ENCODE data around the gene SNRPA.

Gene SNRPA

DNA sequence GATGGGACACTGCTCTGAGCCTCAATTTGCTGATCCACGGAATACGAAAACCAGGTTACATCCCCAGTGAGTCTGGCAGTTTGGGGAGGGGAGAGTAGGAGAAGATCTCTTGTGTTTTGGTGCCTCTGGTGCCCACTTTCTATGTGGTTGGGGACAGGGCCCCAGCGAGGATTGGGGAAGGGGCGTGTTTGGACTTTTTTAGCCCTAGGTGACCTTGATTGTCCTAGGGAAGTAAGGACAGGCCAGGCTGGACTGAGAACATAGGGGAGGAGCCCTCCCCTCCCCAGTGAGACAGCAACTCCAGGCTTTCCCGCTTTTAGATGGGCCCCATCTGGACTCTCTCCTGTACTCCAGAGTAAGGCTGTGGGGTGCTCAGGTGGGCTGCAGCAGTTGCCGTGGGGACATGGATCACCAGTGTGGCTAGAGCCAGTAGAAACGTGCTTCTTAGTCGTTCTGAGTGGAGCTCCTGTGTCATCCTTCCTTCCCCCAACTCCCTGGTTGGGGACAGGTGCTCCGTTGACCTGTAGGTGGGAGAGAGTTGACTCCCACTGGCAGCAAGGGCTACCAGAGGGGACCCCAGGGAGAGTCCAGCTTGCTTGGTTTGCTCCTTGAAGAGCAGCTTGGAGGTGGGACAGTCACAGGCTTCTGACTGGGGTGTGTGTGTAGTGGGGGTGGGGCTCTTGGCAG is 52.3 kb downstream of the SNRPA start:
- TF ChIP-seq, protein P1, sequence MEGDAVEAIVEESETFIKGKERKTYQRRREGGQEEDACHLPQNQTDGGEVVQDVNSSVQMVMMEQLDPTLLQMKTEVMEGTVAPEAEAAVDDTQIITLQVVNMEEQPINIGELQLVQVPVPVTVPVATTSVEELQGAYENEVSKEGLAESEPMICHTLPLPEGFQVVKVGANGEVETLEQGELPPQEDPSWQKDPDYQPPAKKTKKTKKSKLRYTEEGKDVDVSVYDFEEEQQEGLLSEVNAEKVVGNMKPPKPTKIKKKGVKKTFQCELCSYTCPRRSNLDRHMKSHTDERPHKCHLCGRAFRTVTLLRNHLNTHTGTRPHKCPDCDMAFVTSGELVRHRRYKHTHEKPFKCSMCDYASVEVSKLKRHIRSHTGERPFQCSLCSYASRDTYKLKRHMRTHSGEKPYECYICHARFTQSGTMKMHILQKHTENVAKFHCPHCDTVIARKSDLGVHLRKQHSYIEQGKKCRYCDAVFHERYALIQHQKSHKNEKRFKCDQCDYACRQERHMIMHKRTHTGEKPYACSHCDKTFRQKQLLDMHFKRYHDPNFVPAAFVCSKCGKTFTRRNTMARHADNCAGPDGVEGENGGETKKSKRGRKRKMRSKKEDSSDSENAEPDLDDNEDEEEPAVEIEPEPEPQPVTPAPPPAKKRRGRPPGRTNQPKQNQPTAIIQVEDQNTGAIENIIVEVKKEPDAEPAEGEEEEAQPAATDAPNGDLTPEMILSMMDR (IDR thresholded peaks at IDR 0.05; ENCODE audit: control insufficient read depth, extremely low read depth, insufficient read depth), result no peak
- no peak for DNase-seq (ENCODE audit: low read depth)
- H3K4me3 ChIP-seq (ENCODE audit: low read depth, low read length), result peak overlapping the region; percentile 41

DNA sequence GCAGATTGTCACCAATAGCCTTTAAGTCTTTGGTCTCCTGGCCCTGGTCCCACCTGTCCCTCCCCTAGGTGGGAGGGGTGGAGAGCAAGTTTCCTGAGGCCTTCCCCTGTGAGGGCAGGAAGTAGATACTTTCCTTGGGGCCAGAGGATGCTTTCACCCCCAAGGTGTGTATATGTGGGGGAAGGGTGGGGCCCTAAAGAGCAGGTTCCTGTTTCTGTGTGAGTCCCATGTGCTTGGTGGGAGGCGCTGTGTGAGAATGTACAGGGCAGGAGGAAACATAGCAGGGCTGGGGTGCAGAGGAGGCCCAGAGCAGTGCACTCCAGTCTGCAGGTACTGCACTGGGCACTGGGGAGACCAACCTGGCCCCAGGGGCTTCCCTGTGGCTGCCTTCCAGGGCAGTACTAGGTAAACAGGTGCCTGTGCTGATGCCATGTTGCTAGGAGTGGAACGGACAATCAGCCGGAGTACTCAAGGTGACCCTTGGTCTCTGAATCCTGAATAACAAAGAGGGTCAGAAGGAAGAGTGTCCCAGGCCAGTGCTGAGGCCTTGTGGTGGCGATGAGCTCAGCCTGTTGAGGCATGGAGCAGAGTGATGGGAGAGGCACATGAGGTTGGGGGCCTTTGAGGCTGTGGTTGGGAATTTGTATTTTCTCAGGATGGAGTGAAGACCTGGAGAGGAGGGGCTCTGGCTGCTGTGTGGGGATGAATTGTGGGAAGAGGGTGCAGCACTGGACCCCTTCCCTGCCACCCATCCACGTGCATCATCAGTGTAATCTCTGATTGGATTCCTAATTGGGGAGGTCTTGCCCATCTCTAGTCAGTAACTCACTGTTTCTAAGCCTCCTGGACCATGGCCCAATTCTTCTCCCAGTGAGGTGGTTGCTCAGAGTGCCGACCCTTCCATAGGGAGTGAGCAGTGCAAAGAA is 53.1 kb downstream of the SNRPA start:
- TF ChIP-seq, protein P1 (IDR thresholded peaks at IDR 0.05; ENCODE audit: control insufficient read depth, extremely low read depth, insufficient read depth), result no peak
- DNase-seq (ENCODE audit: low read depth), result no peak
- peak overlapping the region; percentile 41 for H3K4me3 ChIP-seq (ENCODE audit: low read depth, low read length)

DNA sequence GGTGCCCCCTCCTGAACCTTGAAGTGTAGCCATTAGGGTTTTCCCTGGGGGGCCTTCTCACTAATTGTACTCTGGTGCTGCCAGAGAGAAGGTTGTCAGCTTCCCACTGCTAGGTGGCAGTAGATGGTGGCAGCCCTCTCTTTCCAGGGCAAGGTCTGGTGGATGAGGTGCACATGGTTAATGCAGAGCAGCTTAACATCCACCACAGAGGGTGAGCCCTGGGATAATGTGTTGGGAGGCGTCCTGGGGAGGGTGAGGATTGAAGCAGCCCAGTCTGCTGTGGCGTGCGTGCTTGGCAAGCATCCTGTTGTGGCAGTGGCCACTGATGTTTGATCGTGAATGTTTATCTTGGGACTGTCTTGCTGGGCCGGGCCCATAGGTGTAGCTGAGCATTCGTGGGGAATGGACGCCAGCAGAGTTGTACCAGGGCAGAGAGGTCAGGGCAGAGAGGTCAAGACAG is 53.8 kb downstream of the SNRPA start:
- TF ChIP-seq, protein P1 (IDR thresholded peaks at IDR 0.05; ENCODE audit: control insufficient read depth, extremely low read depth, insufficient read depth), result peak; percentile 25; the same call in 1 of the 2 replicates
- DNase-seq (ENCODE audit: low read depth), result no peak
- 0 out of 2 replicates have a peak overlapping the region, but pooled peaks have one; percentile 41 for H3K4me3 ChIP-seq (ENCODE audit: low read depth, low read length)

DNA sequence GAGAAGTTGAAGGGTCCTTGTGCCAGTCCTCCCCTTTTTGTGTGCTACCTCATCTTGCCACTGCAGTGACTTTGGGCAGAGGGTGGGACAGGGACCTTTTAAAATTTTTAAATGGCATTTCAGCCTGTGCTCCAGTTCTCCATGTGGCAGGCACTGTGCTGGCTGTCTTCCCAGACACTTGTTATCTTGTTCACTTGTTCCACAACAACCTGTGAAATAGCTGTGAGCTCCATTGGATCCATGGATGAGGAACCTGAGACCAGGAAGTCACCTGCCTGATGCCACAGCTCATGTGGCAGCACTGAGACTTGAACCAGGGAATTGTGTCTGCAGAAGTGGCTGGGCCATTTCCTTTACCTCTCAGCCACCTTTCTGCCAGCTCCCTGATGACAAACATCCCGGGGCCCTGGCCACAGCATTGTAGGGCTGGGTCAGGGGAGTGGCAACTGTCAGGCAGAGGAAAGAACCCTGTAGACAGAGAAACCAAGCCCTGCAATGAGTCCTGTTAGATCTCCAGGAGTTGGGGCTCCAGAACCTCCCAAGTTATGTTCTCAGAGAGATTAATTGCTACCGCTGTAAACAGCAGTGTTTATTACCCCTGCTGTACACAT is 54.4 kb downstream of the SNRPA start:
- DNase-seq (ENCODE audit: low read depth), result peak; percentile 66
- H3K4me3 ChIP-seq (ENCODE audit: low read depth, low read length), result no peak overlapping the region
- TF ChIP-seq, protein P1 (IDR thresholded peaks at IDR 0.05; ENCODE audit: control insufficient read depth, extremely low read depth, insufficient read depth), result no peak

DNA sequence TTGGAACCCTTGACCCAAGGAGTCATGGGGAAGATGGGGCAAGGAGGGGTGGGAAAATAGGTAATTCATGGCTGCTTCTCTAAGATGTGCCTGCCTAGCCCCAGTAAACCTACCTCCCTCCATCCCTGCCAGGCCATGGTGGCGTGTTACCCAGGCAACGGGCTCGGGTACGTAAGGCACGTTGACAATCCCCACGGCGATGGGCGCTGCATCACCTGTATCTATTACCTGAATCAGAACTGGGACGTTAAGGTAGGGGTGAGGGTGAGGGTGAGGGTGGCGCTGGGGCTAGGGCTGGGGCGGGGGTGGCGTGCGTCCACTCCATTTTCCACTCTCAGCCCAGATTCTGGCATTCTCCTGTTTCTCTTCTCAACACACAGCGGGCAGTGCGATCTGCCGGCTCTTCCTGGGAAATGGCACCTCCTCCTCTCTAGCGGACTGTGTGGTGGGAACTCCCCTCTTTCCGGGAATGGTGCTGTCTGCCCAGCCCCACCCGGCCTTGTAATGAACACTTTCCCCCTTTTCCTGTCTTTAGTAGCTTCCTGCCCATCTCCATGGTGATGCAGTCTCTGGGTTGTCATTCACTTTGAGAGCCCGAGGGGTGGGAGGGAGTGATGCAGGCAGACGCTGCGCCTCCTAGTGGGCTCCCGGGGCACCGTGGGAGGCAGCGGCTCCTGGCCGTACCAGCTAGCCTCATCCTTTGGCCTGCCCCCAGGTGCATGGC is 55.6 kb downstream of the SNRPA start:
- TF ChIP-seq, protein P1 (IDR thresholded peaks at IDR 0.05; ENCODE audit: control insufficient read depth, extremely low read depth, insufficient read depth), result no peak
- no peak overlapping the region for H3K4me3 ChIP-seq (ENCODE audit: low read depth, low read length)
- DNase-seq (ENCODE audit: low read depth), result no peak
